ENCODE data around the gene KRTAP10-5.

GRCh38 chr21:44628707-44629391, 48.4 kb upstream of the KRTAP10-5 start:
- TF ChIP-seq CTCF (IDR thresholded peaks at IDR 0.05; ENCODE audit: low read depth, low read length) (no peak), EZH2phosphoT487 (IDR thresholded peaks at IDR 0.05; ENCODE audit: low read depth) (no peak)
